Placental epithelial cell (primary cell): Measurements from ENCODE around the gene NME2. TPM values are rescaled to one million over a fixed set of nuclear protein-coding genes. Genes with fewer than 3 reads are reported as not detected.

Experiments used
- total RNA-seq: library from RNA; depleted of rRNA; stranded (reverse); fragments of >200 nt; gene quantifications from 2 replicates; pipeline ENCODE4 v1.2.3, GENCODE V29; 2012

The NME2 gene
- total RNA-seq = 432 and 817 TPM in 2 replicates

DNA sequence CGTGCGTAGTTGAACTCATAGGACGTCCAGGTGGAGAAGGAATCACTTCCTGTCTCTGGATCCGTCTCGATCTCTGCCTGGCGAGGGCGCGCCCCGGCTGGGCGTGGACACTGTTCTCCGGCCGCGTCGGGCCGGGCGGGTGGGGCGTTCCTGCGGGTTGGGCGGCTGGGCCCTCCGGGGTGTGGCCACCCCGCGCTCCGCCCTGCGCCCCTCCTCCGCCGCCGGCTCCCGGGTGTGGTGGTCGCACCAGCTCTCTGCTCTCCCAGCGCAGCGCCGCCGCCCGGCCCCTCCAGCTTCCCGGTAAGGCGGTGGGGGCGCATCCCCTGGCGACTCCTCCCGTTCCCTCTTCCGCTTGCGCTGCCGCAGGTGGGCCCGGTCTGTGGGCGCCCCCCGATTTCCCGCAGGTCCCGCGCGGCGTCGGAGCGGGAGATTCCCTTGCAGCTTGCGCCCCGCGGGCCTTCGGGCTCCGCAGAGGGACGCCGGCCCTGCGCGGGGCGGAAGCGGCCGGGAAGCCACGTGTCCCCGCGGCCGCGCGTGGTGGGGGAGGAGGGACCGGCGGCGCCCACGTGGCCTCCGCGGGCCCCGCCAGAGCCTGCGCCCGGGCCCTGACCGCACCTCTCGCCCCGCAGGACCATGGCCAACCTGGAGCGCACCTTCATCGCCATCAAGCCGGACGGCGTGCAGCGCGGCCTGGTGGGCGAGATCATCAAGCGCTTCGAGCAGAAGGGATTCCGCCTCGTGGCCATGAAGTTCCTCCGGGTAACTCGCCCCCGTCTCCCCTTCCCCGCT lies at the start of gene NME2:
TSS of gene NME2 (plus strand) at position 214 of the 789 bp plus-strand sequence. CDS start at position 634, 420 bp downstream.

DNA sequence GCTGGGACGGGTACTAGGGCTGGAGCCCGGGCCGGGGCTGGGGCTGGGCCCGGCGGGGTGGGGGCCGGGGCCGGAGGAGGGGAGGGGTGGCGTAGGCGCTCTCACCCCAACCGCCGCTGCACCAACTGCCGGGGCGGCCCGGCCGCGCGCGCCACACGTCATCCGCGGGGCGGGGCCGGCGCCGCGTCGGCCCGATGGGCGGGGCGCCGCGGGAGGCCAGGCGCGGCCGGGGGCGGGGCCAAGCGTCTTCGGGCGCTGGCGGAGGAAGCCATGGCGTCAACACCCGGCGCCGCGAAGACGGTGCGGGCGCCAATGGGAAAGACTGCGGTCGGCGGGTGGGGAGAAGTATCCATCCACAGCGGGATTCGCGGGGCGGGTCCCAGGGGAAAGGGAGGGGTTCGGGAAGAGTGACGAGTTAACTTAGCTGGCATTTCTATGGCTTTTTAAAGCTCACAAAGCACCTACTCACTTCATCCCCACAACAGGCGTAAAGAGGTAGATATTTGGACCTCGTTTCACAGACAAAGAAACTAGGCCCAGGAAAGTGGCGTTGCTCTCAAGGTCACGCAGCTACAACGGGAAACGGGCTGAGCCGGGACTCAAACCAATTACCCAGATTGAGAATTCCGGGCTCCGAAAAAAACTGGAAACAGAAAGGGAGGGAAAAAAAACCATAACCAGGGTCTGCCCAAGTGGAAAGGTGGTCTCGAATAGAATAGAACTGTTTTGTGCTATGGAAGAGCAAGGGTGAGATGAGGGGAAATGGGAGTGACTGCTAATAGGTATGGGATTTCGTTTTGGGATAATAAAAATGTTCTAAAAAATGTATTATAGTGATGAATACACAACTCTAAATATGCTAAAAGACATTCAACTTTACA lies 45.2 kb upstream of the NME2 start, which contains the start of gene SPAG9:
TSS of gene SPAG9 (minus strand) at position 130 of the 881 bp plus-strand sequence. CDS start 212 bp downstream, outside the sequence.

DNA sequence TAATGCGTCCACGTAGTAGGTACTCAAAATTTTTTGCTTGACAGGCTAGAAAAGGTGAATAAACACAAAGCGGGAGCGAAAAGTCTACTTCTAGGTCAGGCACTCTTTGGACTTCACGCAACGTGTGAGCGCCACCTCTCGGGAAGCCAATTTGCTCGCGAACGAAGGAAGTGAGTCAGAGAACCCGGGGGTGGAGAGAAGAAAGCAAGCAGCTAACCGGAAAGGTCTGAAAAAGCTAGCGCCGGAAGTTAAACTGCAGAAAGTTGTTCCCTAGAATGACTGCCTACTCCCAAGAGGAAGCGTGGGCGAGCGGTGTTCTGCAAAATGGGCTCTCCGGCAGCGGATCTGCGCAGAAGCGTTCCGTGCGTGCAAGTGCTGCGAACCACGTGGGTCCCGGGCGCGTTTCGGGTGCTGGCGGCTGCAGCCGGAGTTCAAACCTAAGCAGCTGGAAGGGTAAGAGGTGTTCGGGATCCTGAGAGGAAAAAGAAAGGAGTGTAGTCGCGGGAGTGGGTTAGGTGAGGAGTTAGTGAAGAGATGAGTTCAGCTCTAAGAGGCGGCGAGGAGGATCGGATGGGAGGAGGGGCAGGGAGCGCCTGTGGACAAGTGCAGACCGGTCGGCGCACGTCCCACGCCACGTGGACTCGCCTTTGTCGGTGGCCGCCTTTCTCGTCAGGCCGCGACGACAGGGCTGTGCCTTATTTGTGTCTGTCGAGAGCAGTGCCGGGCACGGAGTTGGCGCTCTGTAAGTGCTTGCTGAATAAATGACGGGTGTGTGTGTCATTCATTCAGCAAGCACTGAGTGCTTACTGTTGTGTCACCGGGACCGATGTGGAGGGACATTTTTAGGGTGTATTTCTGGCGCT lies 12.8 kb upstream of the NME2 start, which contains the start of gene NME1:
TSS of gene NME1 (plus strand) at position 350 of the 863 bp plus-strand sequence. CDS start 2,096 bp downstream, outside the sequence.

Other genes starting within 250 kb of the NME2 start
- 98.8 and 113 TPM in 2 replicates for gene SPAG9, start 45.5 kb upstream of the NME2 start, total RNA-seq
- gene NME1, start 12.9 kb upstream of the NME2 start, total RNA-seq = 9.8 and 83.4 TPM in 2 replicates
- gene MBTD1, start 93.6 kb downstream of the NME2 start, total RNA-seq = 9.8 and 21.6 TPM in 2 replicates
- 20.8 and 27.1 TPM in 2 replicates for gene UTP18, start 94.1 kb downstream of the NME2 start, total RNA-seq